Activated CD4-positive, alpha-beta T cell treated with anti-CD3 and anti-CD28 coated beads, Interleukin-2, amount 10 ng/mL, durations not matched to agents 7 days and 5 days (primary cell): ENCODE results near the gene ZWILCH. TPM values are rescaled to one million over a fixed set of nuclear protein-coding genes. Genes with fewer than 3 reads are reported as not detected.

Source experiments
- CTCF ChIA-PET: fragments of 350-600 bp; sonication (Branson Sonifier 250); formaldehyde crosslinking; loops from one replicate; lab custom pipeline; 2021; ENCODE audit warnings: antibody characterized with exemption; lab: Charles Lee
- POLR2A ChIA-PET: fragments of 350-600 bp; sonication (Branson Sonifier 250); formaldehyde crosslinking; loops from one replicate; lab custom pipeline; 2021; ENCODE audit warnings: antibody characterized with exemption; lab: Charles Lee
- DNase-seq: peaks from one replicate; pipeline ENCODE4 v3.0.0-alpha.2; 2020
- H3K27ac Mint-ChIP-seq: one replicate; pipeline ENCODE4 v1.8.0; 2021; ENCODE audit warnings: mild to moderate bottlenecking, moderate library complexity, mixed read lengths
- H3K27me3 Mint-ChIP-seq: one replicate; pipeline ENCODE4 v1.8.0; 2021; ENCODE audit warnings: mixed read lengths
- H3K36me3 Mint-ChIP-seq: one replicate; pipeline ENCODE4 v1.8.0; 2021; ENCODE audit warnings: low read depth, mixed read lengths
- H3K4me1 Mint-ChIP-seq: one replicate; pipeline ENCODE4 v1.8.0; 2021; ENCODE audit warnings: mixed read lengths
- H3K4me3 Mint-ChIP-seq: one replicate; pipeline ENCODE4 v1.8.0; 2021; ENCODE audit warnings: mild to moderate bottlenecking, moderate library complexity, mixed read lengths
- H3K9me3 Mint-ChIP-seq: one replicate; pipeline ENCODE4 v1.8.0; 2021; ENCODE audit warnings: mixed read lengths
- total RNA-seq, 2 experiments: library from RNA; stranded (reverse); gene quantifications; one replicate each; pipeline ENCODE4 v1.2.3, GENCODE V29; 2021

The ZWILCH gene
- total RNA-seq, 2 experiments from 2014 or later: 28.0 to 28.3 TPM

GRCh38 chr15:66508293-66508883, 3.3 kb downstream of the ZWILCH start:
- Mint-ChIP-seq H3K9me3 (no peaks in the 10 kb centered on the region), H3K4me3 (no peak overlapping the region), H3K4me1 (peaks cover 31% of the 10 kb centered on the region), H3K27me3 (no peaks in the 10 kb centered on the region), H3K27ac (no peak overlapping the region), H3K36me3 (peaks cover 27% of the 10 kb centered on the region)
- DNase-seq: no peak
- ChIA-PET CTCF (interaction anchor here (0.6 kb wide), 2 partner anchors 936 to 1146 kb away, joined by 3 to 4 read pairs; no protein-coding TSS in a partner anchor), POLR2A (no interaction called here)

- ChIA-PET CTCF (interaction anchor here (0.7 kb wide), 1 partner anchor 413 kb away, joined by 4 read pairs; no protein-coding TSS in a partner anchor), POLR2A (interaction anchor here (0.6 kb wide), 1 partner anchor 1688 kb away, joined by 4 read pairs; no protein-coding TSS in a partner anchor)
- Mint-ChIP-seq H3K4me3 (no peak overlapping the region), H3K9me3 (no peaks in the 10 kb centered on the region), H3K4me1 (peaks cover 2% of the 10 kb centered on the region), H3K36me3 (peaks cover 25% of the 10 kb centered on the region), H3K27me3 (no peaks in the 10 kb centered on the region), H3K27ac (no peak overlapping the region)
- DNase-seq: no peak
These were observed 9.5 kb downstream of the ZWILCH start for GRCh38 chr15:66514586-66514985.

- Mint-ChIP-seq H3K4me1 (peaks cover 2% of the 10 kb centered on the region), H3K27me3 (no peaks in the 10 kb centered on the region), H3K27ac (no peak overlapping the region), H3K36me3 (peaks cover 21% of the 10 kb centered on the region), H3K9me3 (no peaks in the 10 kb centered on the region), H3K4me3 (no peak overlapping the region)
- CTCF ChIA-PET: interaction anchor here (1.0 kb wide), 1 partner anchor 11 kb away, joined by 3 read pairs; the partner anchor contains the start of genes RPL4 and ZWILCH
- DNase-seq: no peak
- POLR2A ChIA-PET: no interaction called here
These were observed 10.8 kb downstream of the ZWILCH start for GRCh38 chr15:66515901-66516322.

DNA sequence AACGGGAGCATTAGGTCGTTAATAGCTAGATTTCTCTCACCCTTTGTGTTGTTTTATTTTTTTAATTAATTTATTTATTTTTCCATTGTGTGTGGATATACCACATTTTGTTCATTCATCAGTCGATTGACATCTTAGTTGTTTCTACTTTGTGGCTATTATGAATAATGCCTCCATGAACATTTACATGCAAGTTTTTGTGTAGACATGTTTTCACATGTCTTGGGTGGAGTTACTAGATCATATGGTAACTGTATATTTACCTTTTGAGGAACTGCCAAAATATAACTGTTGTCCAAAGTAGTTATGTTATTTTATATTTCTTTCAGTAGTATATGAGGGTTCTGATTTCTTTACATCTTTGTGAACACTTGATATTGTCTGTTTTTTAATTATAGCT, 18.8 kb downstream of the ZWILCH start:
- Mint-ChIP-seq H3K4me3 (no peak overlapping the region), H3K27me3 (no peaks in the 10 kb centered on the region), H3K9me3 (no peaks in the 10 kb centered on the region), H3K36me3 (peaks cover 29% of the 10 kb centered on the region), H3K4me1 (peaks cover 8% of the 10 kb centered on the region), H3K27ac (no peak overlapping the region)
- ChIA-PET CTCF (no interaction called here), POLR2A (no interaction called here)
- no peak for DNase-seq

DNA sequence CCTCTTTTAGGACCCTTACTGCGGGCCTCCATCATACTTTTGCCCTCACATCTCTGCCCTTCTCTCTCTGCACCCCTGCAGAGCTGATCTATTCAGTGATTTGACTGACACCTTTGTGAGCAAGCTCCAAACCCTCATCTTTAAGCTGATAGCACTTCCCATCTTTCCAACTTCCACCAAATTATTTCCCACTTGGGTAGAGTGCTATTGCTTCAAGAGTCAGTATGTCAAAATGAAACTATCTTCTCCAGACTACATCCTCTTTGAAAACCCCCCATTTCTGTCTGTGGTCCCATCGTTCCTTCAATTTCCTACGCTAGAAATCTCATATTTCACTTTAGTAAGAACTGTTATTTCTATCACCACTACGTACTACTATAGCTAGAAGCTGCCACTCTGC, 19.7 kb downstream of the ZWILCH start:
- no peak overlapping the region for H3K4me3 Mint-ChIP-seq
- ChIA-PET CTCF (no interaction called here), POLR2A (no interaction called here)
- no peak for DNase-seq
- peaks cover 33% of the 10 kb centered on the region for H3K36me3 Mint-ChIP-seq
- peak overlapping the region; percentile 21 for H3K27ac Mint-ChIP-seq
- peaks cover 8% of the 10 kb centered on the region for H3K4me1 Mint-ChIP-seq
- no peaks in the 10 kb centered on the region for H3K27me3 Mint-ChIP-seq
- H3K9me3 Mint-ChIP-seq: no peaks in the 10 kb centered on the region

- Mint-ChIP-seq H3K27me3 (no peaks in the 10 kb centered on the region), H3K4me1 (no peaks in the 10 kb centered on the region), H3K4me3 (no peak overlapping the region), H3K36me3 (peaks cover 28% of the 10 kb centered on the region), H3K27ac (no peak overlapping the region), H3K9me3 (no peaks in the 10 kb centered on the region)
- no peak for DNase-seq
- CTCF ChIA-PET: interaction anchor here (1.4 kb wide), 1 partner anchor 15 kb away, joined by 3 read pairs; no protein-coding TSS in a partner anchor
- POLR2A ChIA-PET: no interaction called here
These were observed 29.9 kb downstream of the ZWILCH start for GRCh38 chr15:66535056-66535455.

- Mint-ChIP-seq H3K27me3 (no peaks in the 10 kb centered on the region), H3K36me3 (peaks cover 29% of the 10 kb centered on the region), H3K27ac (no peak overlapping the region), H3K4me3 (no peak overlapping the region), H3K4me1 (no peaks in the 10 kb centered on the region), H3K9me3 (no peaks in the 10 kb centered on the region)
- DNase-seq: no peak
- ChIA-PET CTCF (interaction anchor here (0.7 kb wide), 1 partner anchor 1641 kb away, joined by 4 read pairs; no protein-coding TSS in a partner anchor), POLR2A (no interaction called here)
These were observed 37.8 kb downstream of the ZWILCH start for GRCh38 chr15:66542896-66543295.

- Mint-ChIP-seq H3K4me1 (no peaks in the 10 kb centered on the region), H3K36me3 (peaks cover 26% of the 10 kb centered on the region), H3K4me3 (no peak overlapping the region), H3K9me3 (no peaks in the 10 kb centered on the region), H3K27me3 (no peaks in the 10 kb centered on the region), H3K27ac (no peak overlapping the region)
- CTCF ChIA-PET: no interaction called here
- DNase-seq: no peak
- POLR2A ChIA-PET: no interaction called here
These were observed 40.1 kb downstream of the ZWILCH start for GRCh38 chr15:66545255-66545654.

DNA sequence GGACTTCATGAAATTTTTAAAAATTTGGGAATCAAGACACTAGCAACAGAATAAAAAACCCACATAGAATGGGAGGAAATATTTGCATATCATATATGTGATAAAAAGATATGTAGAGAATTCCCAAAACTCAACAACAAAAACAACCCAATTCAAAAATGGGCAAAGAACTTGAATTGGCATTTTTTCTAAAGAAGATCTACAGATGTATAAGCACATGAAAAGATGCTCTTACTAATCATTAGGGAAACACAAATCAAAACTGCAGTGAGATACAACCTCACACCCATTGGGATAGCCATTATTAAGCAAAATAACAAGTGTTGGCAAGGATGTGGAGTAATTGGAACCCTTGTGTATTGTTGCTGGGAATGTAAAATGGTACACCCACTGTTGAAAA, 50.6 kb downstream of the ZWILCH start:
- Mint-ChIP-seq H3K27me3 (no peaks in the 10 kb centered on the region), H3K9me3 (no peaks in the 10 kb centered on the region), H3K27ac (no peak overlapping the region), H3K4me1 (no peaks in the 10 kb centered on the region), H3K36me3 (peaks cover 24% of the 10 kb centered on the region), H3K4me3 (no peak overlapping the region)
- ChIA-PET CTCF (no interaction called here), POLR2A (no interaction called here)
- no peak for DNase-seq

GRCh38 chr15:66558271-66558670, 53.1 kb downstream of the ZWILCH start:
- Mint-ChIP-seq H3K4me3 (no peak overlapping the region), H3K27ac (no peak overlapping the region), H3K9me3 (no peaks in the 10 kb centered on the region), H3K4me1 (no peaks in the 10 kb centered on the region), H3K27me3 (no peaks in the 10 kb centered on the region), H3K36me3 (peaks cover 10% of the 10 kb centered on the region)
- no peak for DNase-seq
- CTCF ChIA-PET: interaction anchor here (0.6 to 0.7 kb wide), 2 partner anchors 8 to 16 kb away, joined by 3 read pairs; no protein-coding TSS in a partner anchor
- POLR2A ChIA-PET: no interaction called here

GRCh38 chr15:66560856-66561525, 55.9 kb downstream of the ZWILCH start:
- ChIA-PET CTCF (interaction anchor here (0.7 kb wide), 1 partner anchor 13 kb away, joined by 3 read pairs; no protein-coding TSS in a partner anchor), POLR2A (no interaction called here)
- no peak for DNase-seq
- Mint-ChIP-seq H3K4me3 (no peak overlapping the region), H3K27ac (no peak overlapping the region), H3K9me3 (no peaks in the 10 kb centered on the region), H3K4me1 (no peaks in the 10 kb centered on the region), H3K36me3 (no peaks in the 10 kb centered on the region), H3K27me3 (no peaks in the 10 kb centered on the region)

DNA sequence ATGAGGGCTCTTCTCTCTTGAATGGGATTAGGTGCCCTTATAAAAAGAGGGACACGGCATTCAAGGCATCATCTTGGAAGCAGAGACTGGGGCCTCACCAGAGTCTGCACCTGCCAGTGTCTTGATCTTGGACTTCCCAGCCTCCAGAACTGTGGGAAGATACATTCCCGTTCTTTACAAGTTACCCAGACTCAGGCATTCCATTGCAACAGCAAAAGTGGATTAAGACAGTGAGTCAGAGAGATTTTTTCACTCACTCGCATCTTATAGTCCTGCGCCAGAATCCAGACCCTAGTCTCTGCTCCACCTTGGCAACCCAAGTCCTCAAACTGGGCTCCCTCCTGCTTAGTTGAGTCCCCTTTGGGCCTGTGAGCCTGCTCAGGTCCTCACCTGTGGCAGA, 58.0 kb downstream of the ZWILCH start:
- Mint-ChIP-seq H3K4me1 (peaks cover 7% of the 10 kb centered on the region), H3K9me3 (no peaks in the 10 kb centered on the region), H3K27ac (no peak overlapping the region), H3K36me3 (no peaks in the 10 kb centered on the region), H3K4me3 (no peak overlapping the region), H3K27me3 (no peaks in the 10 kb centered on the region)
- CTCF ChIA-PET: no interaction called here
- DNase-seq: no peak
- POLR2A ChIA-PET: no interaction called here

DNA sequence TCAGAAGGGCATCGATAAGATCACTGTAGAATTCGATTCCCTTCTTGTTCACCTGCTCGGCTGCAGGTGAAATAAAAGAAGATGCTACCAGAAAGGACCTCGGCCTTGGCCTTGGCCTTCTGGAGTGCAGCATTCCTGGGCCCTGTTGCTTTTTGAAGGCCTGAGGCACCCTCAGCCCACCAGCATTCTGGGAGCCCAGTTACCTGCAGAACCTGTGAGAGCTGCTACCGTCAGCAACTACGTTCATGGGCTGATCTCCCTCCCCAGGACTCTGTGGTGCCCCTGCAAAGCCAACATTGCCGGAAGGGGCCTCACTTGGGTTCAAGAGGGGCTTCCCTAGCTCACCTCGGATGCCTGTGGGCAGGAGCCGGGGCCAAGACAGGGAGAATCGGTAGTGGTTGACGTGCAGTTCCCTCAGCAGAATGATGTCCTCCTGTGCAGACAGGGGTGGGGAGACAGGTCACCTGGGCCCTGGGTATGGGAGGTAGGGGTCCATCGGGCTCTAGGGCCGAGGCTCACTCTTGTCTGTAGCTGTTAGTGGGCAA, 58.5 kb downstream of the ZWILCH start:
- H3K27ac Mint-ChIP-seq: no peak overlapping the region
- H3K36me3 Mint-ChIP-seq: no peaks in the 10 kb centered on the region
- CTCF ChIA-PET: no interaction called here
- H3K9me3 Mint-ChIP-seq: no peaks in the 10 kb centered on the region
- H3K27me3 Mint-ChIP-seq: no peaks in the 10 kb centered on the region
- H3K4me3 Mint-ChIP-seq: no peak overlapping the region
- peaks cover 7% of the 10 kb centered on the region for H3K4me1 Mint-ChIP-seq
- POLR2A ChIA-PET: no interaction called here
- no peak for DNase-seq
